ENCODE data around the gene RPL7A.

RPL7A gene

GRCh38 chr9:133362359-133363044 is 14.5 kb downstream of the RPL7A start:
- no peak overlapping the region for H3K23ac ChIP-seq (ENCODE audit: low read length in 2 of 2)
- peaks cover 40% of the 10 kb centered on the region for H3K79me1 ChIP-seq (replicated peaks; ENCODE audit: low read length, poor library complexity, severe bottlenecking)
- H2BK12ac ChIP-seq (ENCODE audit: low read length in 2 of 2): no peak overlapping the region
- peaks cover 83 to 87% of the 10 kb centered on the region in 2 experiments for H3K36me3 ChIP-seq (ENCODE audit: control insufficient read depth in 1 of 2, insufficient read depth in 2 of 2, low read depth in 1 of 2, low read length in 2 of 2)
- H3K18ac ChIP-seq (ENCODE audit: low read depth in 1 of 2, low read length in 2 of 2): no peak overlapping the region
- no peak overlapping the region for H3K4ac ChIP-seq (ENCODE audit: low read depth in 1 of 2, low read length in 2 of 2)
- no peak overlapping the region for H4K8ac ChIP-seq (ENCODE audit: low read length)
- no peak overlapping the region for H3K4me2 ChIP-seq (ENCODE audit: low read length, poor library complexity, severe bottlenecking)
- no peak overlapping the region for H3K9ac ChIP-seq (ENCODE audit: low read length)
- no peak overlapping the region for H2BK5ac ChIP-seq (ENCODE audit: low read depth, low read length, poor library complexity, severe bottlenecking)
- no peaks in the 10 kb centered on the region for H3K27me3 ChIP-seq (ENCODE audit: control insufficient read depth in 1 of 2, insufficient read depth in 1 of 2, low read length in 2 of 2)
- DNase-seq: no peak
- no peak overlapping the region for H4K91ac ChIP-seq (ENCODE audit: low read length)
- no peak overlapping the region for H3K4me3 ChIP-seq (ENCODE audit: insufficient read depth in 1 of 2, low read depth in 1 of 2, low read length in 2 of 2)
- no peak overlapping the region for H2BK15ac ChIP-seq (ENCODE audit: low read depth, poor library complexity, severe bottlenecking)
- peaks cover 30% of the 10 kb centered on the region for H3K4me1 ChIP-seq (ENCODE audit: control insufficient read depth, insufficient read depth, low read depth, low read length)
- H3K14ac ChIP-seq (ENCODE audit: low read length in 2 of 2): no peak overlapping the region
- H2BK120ac ChIP-seq (ENCODE audit: low read depth, low read length): no peak overlapping the region
- no peak overlapping the region for H2AK5ac ChIP-seq (ENCODE audit: low read length, severe bottlenecking)
- 95% methylated on average over 15 of the region's 15 CpGs for WGBS
- no peak overlapping the region for H2AFZ ChIP-seq (ENCODE audit: low read depth, low read length)
- H3K9me3 ChIP-seq (ENCODE audit: control insufficient read depth, low read length): no peaks in the 10 kb centered on the region
- no peak overlapping the region for H3K27ac ChIP-seq (ENCODE audit: low read length, poor library complexity, severe bottlenecking)

- H3K4me1 ChIP-seq (ENCODE audit: control insufficient read depth, insufficient read depth, low read depth, low read length): peaks cover 51% of the 10 kb centered on the region
- H3K4me2 ChIP-seq (ENCODE audit: low read length, poor library complexity, severe bottlenecking): no peak overlapping the region
- no peak for DNase-seq
- no peaks in the 10 kb centered on the region for H3K27me3 ChIP-seq (ENCODE audit: control insufficient read depth in 1 of 2, insufficient read depth in 1 of 2, low read length in 2 of 2)
- H2BK120ac ChIP-seq (ENCODE audit: low read depth, low read length): no peak overlapping the region
- peaks cover 15% of the 10 kb centered on the region for H3K79me1 ChIP-seq (replicated peaks; ENCODE audit: low read length, poor library complexity, severe bottlenecking)
- no peak overlapping the region for H4K91ac ChIP-seq (ENCODE audit: low read length)
- H3K18ac ChIP-seq (ENCODE audit: low read depth in 1 of 2, low read length in 2 of 2): no peak overlapping the region
- H3K14ac ChIP-seq (ENCODE audit: low read length in 2 of 2): no peak overlapping the region
- WGBS: 95% methylated on average over 10 of the region's 11 CpGs
- H3K36me3 ChIP-seq (ENCODE audit: control insufficient read depth in 1 of 2, insufficient read depth in 2 of 2, low read depth in 1 of 2, low read length in 2 of 2): peaks cover 79 to 90% of the 10 kb centered on the region in 2 experiments
- H3K9ac ChIP-seq (ENCODE audit: low read length): no peak overlapping the region
- no peak overlapping the region for H2BK12ac ChIP-seq (ENCODE audit: low read length in 2 of 2)
- H2AK5ac ChIP-seq (ENCODE audit: low read length, severe bottlenecking): no peak overlapping the region
- H3K4ac ChIP-seq (ENCODE audit: low read depth in 1 of 2, low read length in 2 of 2): no peak overlapping the region
- no peak overlapping the region for H4K8ac ChIP-seq (ENCODE audit: low read length)
- no peak overlapping the region for H2AFZ ChIP-seq (ENCODE audit: low read depth, low read length)
- no peak overlapping the region for H3K4me3 ChIP-seq (ENCODE audit: insufficient read depth in 1 of 2, low read depth in 1 of 2, low read length in 2 of 2)
- H2BK5ac ChIP-seq (ENCODE audit: low read depth, low read length, poor library complexity, severe bottlenecking): no peak overlapping the region
- no peak overlapping the region for H3K27ac ChIP-seq (ENCODE audit: low read length, poor library complexity, severe bottlenecking)
- no peak overlapping the region for H3K23ac ChIP-seq (ENCODE audit: low read length in 2 of 2)
- no peaks in the 10 kb centered on the region for H3K9me3 ChIP-seq (ENCODE audit: control insufficient read depth, low read length)
- no peak overlapping the region for H2BK15ac ChIP-seq (ENCODE audit: low read depth, poor library complexity, severe bottlenecking)
Observed at GRCh38 chr9:133366435-133366834, 18.4 kb downstream of the RPL7A start.

- Histone ChIP-seq H3K4me1 (ENCODE audit: control insufficient read depth, insufficient read depth, low read depth, low read length) (peaks cover 59% of the 10 kb centered on the region), H4K8ac (ENCODE audit: low read length) (no peak overlapping the region), H3K4me2 (ENCODE audit: low read length, poor library complexity, severe bottlenecking) (no peak overlapping the region), H3K9ac (ENCODE audit: low read length) (no peak overlapping the region), H2BK12ac (ENCODE audit: low read length in 2 of 2) (no peak overlapping the region), H3K27me3 (ENCODE audit: control insufficient read depth in 1 of 2, insufficient read depth in 1 of 2, low read length in 2 of 2) (no peaks in the 10 kb centered on the region), H3K23ac (ENCODE audit: low read length in 2 of 2) (no peak overlapping the region), H3K4ac (ENCODE audit: low read depth in 1 of 2, low read length in 2 of 2) (no peak overlapping the region), H3K27ac (ENCODE audit: low read length, poor library complexity, severe bottlenecking) (no peak overlapping the region), H2BK5ac (ENCODE audit: low read depth, low read length, poor library complexity, severe bottlenecking) (no peak overlapping the region), H2AFZ (ENCODE audit: low read depth, low read length) (no peak overlapping the region), H3K4me3 (ENCODE audit: insufficient read depth in 1 of 2, low read depth in 1 of 2, low read length in 2 of 2) (no peak overlapping the region), H2BK120ac (ENCODE audit: low read depth, low read length) (no peak overlapping the region), H3K79me1 (replicated peaks; ENCODE audit: low read length, poor library complexity, severe bottlenecking) (peaks cover 12% of the 10 kb centered on the region), H2AK5ac (ENCODE audit: low read length, severe bottlenecking) (no peak overlapping the region), H4K91ac (ENCODE audit: low read length) (no peak overlapping the region), H2BK15ac (ENCODE audit: low read depth, poor library complexity, severe bottlenecking) (no peak overlapping the region), H3K18ac (ENCODE audit: low read depth in 1 of 2, low read length in 2 of 2) (no peak overlapping the region), H3K36me3 (ENCODE audit: control insufficient read depth in 1 of 2, insufficient read depth in 2 of 2, low read depth in 1 of 2, low read length in 2 of 2) (peaks cover 78 to 90% of the 10 kb centered on the region in 2 experiments), H3K9me3 (ENCODE audit: control insufficient read depth, low read length) (no peaks in the 10 kb centered on the region), H3K14ac (ENCODE audit: low read length in 2 of 2) (no peak overlapping the region)
- WGBS: 97% methylated on average over 22 of the region's 22 CpGs
- no peak for DNase-seq
Observed at GRCh38 chr9:133367221-133367620, 19.2 kb downstream of the RPL7A start.

- H3K9me3 ChIP-seq (ENCODE audit: control insufficient read depth, low read length): no peaks in the 10 kb centered on the region
- H3K27me3 ChIP-seq (ENCODE audit: control insufficient read depth in 1 of 2, insufficient read depth in 1 of 2, low read length in 2 of 2): no peaks in the 10 kb centered on the region
- H4K8ac ChIP-seq (ENCODE audit: low read length): no peak overlapping the region
- peaks cover 57% of the 10 kb centered on the region for H3K4me1 ChIP-seq (ENCODE audit: control insufficient read depth, insufficient read depth, low read depth, low read length)
- WGBS: 96% methylated on average over 10 of the region's 10 CpGs
- no peak overlapping the region for H3K18ac ChIP-seq (ENCODE audit: low read depth in 1 of 2, low read length in 2 of 2)
- no peak overlapping the region for H2BK120ac ChIP-seq (ENCODE audit: low read depth, low read length)
- H3K4me3 ChIP-seq (ENCODE audit: insufficient read depth in 1 of 2, low read depth in 1 of 2, low read length in 2 of 2): no peak overlapping the region
- no peak overlapping the region for H3K14ac ChIP-seq (ENCODE audit: low read length in 2 of 2)
- no peak overlapping the region for H3K23ac ChIP-seq (ENCODE audit: low read length in 2 of 2)
- peak overlapping the region; percentile 36 for H3K9ac ChIP-seq (ENCODE audit: low read length)
- no peak overlapping the region for H4K91ac ChIP-seq (ENCODE audit: low read length)
- peaks cover 8% of the 10 kb centered on the region for H3K79me1 ChIP-seq (replicated peaks; ENCODE audit: low read length, poor library complexity, severe bottlenecking)
- H3K36me3 ChIP-seq (ENCODE audit: control insufficient read depth in 1 of 2, insufficient read depth in 2 of 2, low read depth in 1 of 2, low read length in 2 of 2): peaks cover 77 to 90% of the 10 kb centered on the region in 2 experiments
- H2BK12ac ChIP-seq (ENCODE audit: low read length in 2 of 2): no peak overlapping the region
- H3K4ac ChIP-seq (ENCODE audit: low read depth in 1 of 2, low read length in 2 of 2): no peak overlapping the region
- no peak overlapping the region for H3K4me2 ChIP-seq (ENCODE audit: low read length, poor library complexity, severe bottlenecking)
- no peak overlapping the region for H2AK5ac ChIP-seq (ENCODE audit: low read length, severe bottlenecking)
- H2AFZ ChIP-seq (ENCODE audit: low read depth, low read length): no peak overlapping the region
- H2BK15ac ChIP-seq (ENCODE audit: low read depth, poor library complexity, severe bottlenecking): no peak overlapping the region
- DNase-seq: no peak
- no peak overlapping the region for H2BK5ac ChIP-seq (ENCODE audit: low read depth, low read length, poor library complexity, severe bottlenecking)
- no peak overlapping the region for H3K27ac ChIP-seq (ENCODE audit: low read length, poor library complexity, severe bottlenecking)
Observed at GRCh38 chr9:133367778-133368177, 19.8 kb downstream of the RPL7A start.

All from mesenchymal stem cell (in vitro differentiated cells and primary cell).